Tibial nerve (tissue), 4 donors: ENCODE results near the gene RAPGEF5. TPM values are rescaled to one million over a fixed set of nuclear protein-coding genes. Genes with fewer than 3 reads are reported as not detected.

Source experiments
- DNase-seq, 2 donors: peaks; one replicate each; pipeline ENCODE4 v3.0.0-alpha.2; 2019; ENCODE audit warnings: low spot score in 2 of 2
- H3K27ac ChIP-seq, 4 donors: fragments of 200-600 bp; sonication (generic) in 3 of 4; one replicate each; pipeline ENCODE4 v1.5.1; 2017 to 2019; ENCODE audit warnings: mild to moderate bottlenecking in 1 of 4
- H3K27me3 ChIP-seq, 2 donors: fragments of 200-600 bp; sonication (generic) in 1 of 2; one replicate each; pipeline versions ENCODE4 v1.5.1 to v1.6.0; 2017 to 2019
- H3K36me3 ChIP-seq, 3 donors: fragments of 200-600 bp; sonication (generic); one replicate each; pipeline ENCODE4 v1.5.1; 2018 to 2019
- H3K4me1 ChIP-seq, 4 donors: fragments of 200-600 bp; sonication (generic) in 3 of 4; one replicate each; pipeline ENCODE4 v1.5.1; 2017 to 2019
- H3K4me3 ChIP-seq, 4 donors: fragments of 200-600 bp; sonication (generic) in 3 of 4; one replicate each; pipeline ENCODE4 v1.5.1; 2017 to 2019; ENCODE audit warnings: mild to moderate bottlenecking in 1 of 4, moderate library complexity in 1 of 4
- H3K9me3 ChIP-seq, 4 donors: fragments of 200-600 bp; sonication (generic) in 3 of 4; one replicate each; pipeline ENCODE4 v1.5.1; 2017 to 2019
- CTCF ChIP-seq, 5 experiments: fragments of 200-600 bp in 3 of 5; fragments of 450-650 bp in 2 of 5; sonication (generic) in 3 of 5; IDR thresholded peaks; one replicate each; pipeline ENCODE4 v1.5.1; 2016 to 2019; ENCODE audit warnings: antibody characterized with exemption in 5 of 5, mild to moderate bottlenecking in 3 of 5, moderate library complexity in 2 of 5
- EP300 ChIP-seq, 2 donors: sonication (generic); formaldehyde crosslinking; IDR thresholded peaks; one replicate each; pipeline ENCODE4 v1.6.1; 2017; ENCODE audit warnings: antibody characterized with exemption in 2 of 2, mild to moderate bottlenecking in 1 of 2
- POLR2A ChIP-seq, 2 donors: fragments of 450-650 bp; IDR thresholded peaks; one replicate each; pipeline ENCODE4 v1.6.1; 2017; ENCODE audit warnings: antibody characterized with exemption in 2 of 2, mild to moderate bottlenecking in 2 of 2, moderate library complexity in 2 of 2
- WGBS, 2 donors: methylation state at CpG; one replicate each; pipeline ENCODE4 v1.1.5; 2018; 5-methylcytosine and 5-hydroxymethylcytosine counted together
- total RNA-seq, 4 donors: library from RNA; depleted of rRNA; stranded (reverse); fragments of >200 nt; gene quantifications; one replicate each; pipeline ENCODE4 v1.1.0, GENCODE V29; 2016

Gene RAPGEF5
- total RNA-seq, 4 donors from 2014 or later: 63.3 to 121 (median 76.9) TPM

- H3K27ac ChIP-seq: no peak overlapping the region
- no peaks in the 10 kb centered on the region for H3K36me3 ChIP-seq
- H3K4me3 ChIP-seq: no peak overlapping the region
- H3K27me3 ChIP-seq: no peaks in the 10 kb centered on the region
- TF ChIP-seq CTCF (IDR thresholded peaks at IDR 0.05): no peak
- no peak for TF ChIP-seq EP300 (IDR thresholded peaks at IDR 0.05)
- TF ChIP-seq POLR2A (IDR thresholded peaks at IDR 0.05): no peak
- DNase-seq: no peak
- no peaks in the 10 kb centered on the region for H3K4me1 ChIP-seq
- no CpG with 5 or more reads among the region's 6 CpGs for WGBS, 2 donors
- H3K9me3 ChIP-seq: no peaks in the 10 kb centered on the region
Measured at GRCh38 chr7:22395222-22395621, 38.3 kb upstream of the RAPGEF5 start.

GRCh38 chr7:22394739-22395138 is 37.8 kb upstream of the RAPGEF5 start:
- Histone ChIP-seq H3K9me3 (no peaks in the 10 kb centered on the region), H3K4me1 (no peaks in the 10 kb centered on the region), H3K27me3 (no peaks in the 10 kb centered on the region), H3K4me3 (no peak overlapping the region), H3K27ac (no peak overlapping the region), H3K36me3 (no peaks in the 10 kb centered on the region)
- 86 to 94% methylated on average over 3 of the region's 3 CpGs for WGBS, 2 donors
- no peak for DNase-seq
- TF ChIP-seq EP300 (IDR thresholded peaks at IDR 0.05): no peak
- no peak for TF ChIP-seq CTCF (IDR thresholded peaks at IDR 0.05)
- no peak for TF ChIP-seq POLR2A (IDR thresholded peaks at IDR 0.05)

GRCh38 chr7:22393913-22394729 is 37.2 kb upstream of the RAPGEF5 start:
- no peak overlapping the region for H3K27ac ChIP-seq
- no peaks in the 10 kb centered on the region for H3K36me3 ChIP-seq
- no peaks in the 10 kb centered on the region for H3K27me3 ChIP-seq
- 72 to 77% methylated on average over 13 of the region's 13 CpGs for WGBS, 2 donors
- TF ChIP-seq CTCF (IDR thresholded peaks at IDR 0.05) (no peak), EP300 (IDR thresholded peaks at IDR 0.05) (no peak), POLR2A (IDR thresholded peaks at IDR 0.05) (no peak)
- H3K4me1 ChIP-seq: no peaks in the 10 kb centered on the region
- no peak for DNase-seq
- H3K4me3 ChIP-seq: no peak overlapping the region
- H3K9me3 ChIP-seq: no peaks in the 10 kb centered on the region

DNA sequence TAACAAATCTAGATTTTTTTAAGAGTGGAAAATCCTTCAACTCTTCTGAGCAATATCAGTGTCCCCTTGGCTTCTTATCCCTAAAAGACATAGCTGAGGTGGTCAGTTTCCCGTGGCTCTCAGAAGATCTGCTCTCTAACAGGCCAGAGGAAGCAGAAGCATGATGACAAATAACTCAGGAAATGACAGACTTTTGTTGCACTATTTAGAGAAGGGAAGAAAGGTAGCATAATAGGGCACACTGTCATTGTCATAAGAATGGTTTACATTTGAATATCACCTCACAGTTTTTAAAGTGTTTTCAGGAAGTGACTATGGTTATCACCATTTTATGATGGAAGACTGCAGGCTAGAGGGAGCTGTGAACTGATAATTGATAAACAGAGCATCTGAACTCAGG is 33.6 kb upstream of the RAPGEF5 start:
- Histone ChIP-seq H3K4me1 (peaks cover 0 to 3% (median 0%) of the 10 kb centered on the region in 4 donors), H3K27ac (no peak overlapping the region), H3K36me3 (no peaks in the 10 kb centered on the region), H3K27me3 (no peaks in the 10 kb centered on the region), H3K4me3 (no peak overlapping the region), H3K9me3 (no peaks in the 10 kb centered on the region)
- WGBS, 2 donors: 67% methylated on average over 1 of the region's 1 CpG
- DNase-seq: no peak
- no peak for TF ChIP-seq POLR2A (IDR thresholded peaks at IDR 0.05)
- TF ChIP-seq CTCF (IDR thresholded peaks at IDR 0.05): no peak

GRCh38 chr7:22389892-22390291 is 32.9 kb upstream of the RAPGEF5 start:
- WGBS, 2 donors: 96 to 100% methylated on average over 2 of the region's 2 CpGs
- Histone ChIP-seq H3K27ac (no peak overlapping the region), H3K4me1 (peaks cover 0 to 3% (median 0%) of the 10 kb centered on the region in 4 donors), H3K4me3 (no peak overlapping the region), H3K9me3 (no peaks in the 10 kb centered on the region), H3K36me3 (no peaks in the 10 kb centered on the region), H3K27me3 (no peaks in the 10 kb centered on the region)
- DNase-seq: no peak
- TF ChIP-seq EP300 (IDR thresholded peaks at IDR 0.05) (no peak), POLR2A (IDR thresholded peaks at IDR 0.05) (no peak), CTCF (IDR thresholded peaks at IDR 0.05) (no peak)
